Activated CD8-positive, alpha-beta memory T cell treated with anti-CD3 and anti-CD28 coated beads for 36 hours (primary cell): Measurements from ENCODE around the gene HGFAC. TPM values are rescaled to one million over a fixed set of nuclear protein-coding genes. Genes with fewer than 3 reads are reported as not detected.

Source experiments
- CTCF ChIA-PET: fragments of 350-600 bp; sonication (Branson Sonifier 250); formaldehyde crosslinking; loops from one replicate; lab custom pipeline; 2021; ENCODE audit warnings: antibody characterized with exemption; lab: Charles Lee
- POLR2A ChIA-PET: fragments of 350-600 bp; sonication (Branson Sonifier 250); formaldehyde crosslinking; loops from one replicate; lab custom pipeline; 2021; ENCODE audit warnings: antibody characterized with exemption; lab: Charles Lee
- total RNA-seq, 2 experiments: library from RNA; stranded (reverse); gene quantifications; one replicate each; pipeline ENCODE4 v1.2.3, GENCODE V29; 2021

Gene HGFAC
- total RNA-seq, 2 experiments from 2014 or later = not detected

GRCh38 chr4:3492741-3493719, 51.3 kb downstream of the HGFAC start:
- POLR2A ChIA-PET = no interaction called here
- CTCF ChIA-PET = interaction anchor here (1.0 kb wide), 1 partner anchor 12 kb away, joined by 5 read pairs; no protein-coding TSS in a partner anchor

- ChIA-PET POLR2A (no interaction called here), CTCF (interaction anchor here (1.0 kb wide), 1 partner anchor 13 kb away, joined by 5 read pairs; no protein-coding TSS in a partner anchor)
Measured at GRCh38 chr4:3493720-3494461, 52.1 kb downstream of the HGFAC start.

- POLR2A ChIA-PET = no interaction called here
Measured at GRCh38 chr4:3494462-3494871, 52.7 kb downstream of the HGFAC start.

DNA sequence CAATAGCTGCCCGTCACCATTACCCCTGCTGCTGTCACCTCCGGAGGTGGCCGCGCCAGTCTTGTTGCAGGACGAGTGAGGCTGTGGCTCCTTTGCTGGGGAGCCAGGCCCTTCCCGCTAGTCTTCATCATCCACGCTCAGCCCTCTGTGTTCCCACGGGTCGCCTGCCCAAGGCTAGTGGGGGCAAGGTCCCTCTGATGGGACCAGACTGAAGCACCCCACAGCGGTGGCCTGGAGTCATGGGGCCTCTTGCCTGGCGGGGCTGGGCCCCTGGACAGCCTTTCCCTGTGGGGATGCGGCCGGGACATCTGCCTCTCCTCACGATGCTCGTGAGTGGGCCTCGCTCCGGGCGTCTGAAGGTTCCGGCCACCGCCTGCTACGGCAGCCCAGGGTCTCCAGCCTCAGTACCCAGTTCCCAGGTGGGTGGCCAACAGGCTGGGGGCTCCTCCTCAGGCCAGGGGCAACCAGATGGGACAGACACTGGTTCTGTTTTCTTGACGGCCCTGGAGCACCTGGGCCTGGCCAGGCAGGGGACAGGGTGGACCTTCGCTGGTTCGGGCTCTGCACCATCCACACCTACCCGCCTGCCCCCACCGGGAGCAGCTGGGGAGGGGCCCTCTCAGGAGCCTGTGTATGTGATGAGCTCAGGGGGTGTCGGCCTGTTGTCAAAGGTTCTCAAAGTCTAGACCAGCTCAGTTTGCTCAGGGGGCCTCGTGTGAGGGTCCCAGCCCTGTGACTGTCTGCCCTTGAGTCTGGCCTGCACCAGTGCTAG, 53.6 kb downstream of the HGFAC start:
- ChIA-PET POLR2A (no interaction called here), CTCF (no interaction called here)

More at GRCh38 chr4:3494462-3494871, 52.7 kb downstream of the HGFAC start:
- CTCF ChIA-PET = interaction anchor here (1.0 kb wide), 1 partner anchor 14 kb away, joined by 5 read pairs; no protein-coding TSS in a partner anchor

- POLR2A ChIA-PET = no interaction called here
- CTCF ChIA-PET = no interaction called here
Measured at GRCh38 chr4:3496021-3496420, 54.3 kb downstream of the HGFAC start.

DNA sequence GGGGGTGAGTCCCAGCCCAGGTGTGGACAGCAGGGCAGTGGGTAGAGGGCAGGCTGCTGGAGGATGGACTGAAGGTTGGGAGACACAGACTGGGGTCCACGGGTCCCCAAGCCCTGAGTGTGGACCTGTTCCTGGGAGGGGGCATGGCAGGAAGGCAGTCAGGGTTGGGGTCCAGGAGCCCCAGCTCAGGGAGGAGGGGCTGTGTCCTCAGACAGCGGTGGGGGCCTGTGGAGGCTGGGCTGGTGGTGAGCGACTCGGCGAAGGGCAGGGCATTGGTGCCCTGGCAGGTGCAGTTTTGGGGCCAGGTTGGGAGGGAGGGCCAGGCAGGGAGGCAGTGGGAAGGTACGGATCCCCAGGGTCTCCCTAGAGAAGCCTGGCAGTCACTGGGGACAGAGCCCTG, 55.3 kb downstream of the HGFAC start:
- ChIA-PET POLR2A (no interaction called here), CTCF (no interaction called here)

DNA sequence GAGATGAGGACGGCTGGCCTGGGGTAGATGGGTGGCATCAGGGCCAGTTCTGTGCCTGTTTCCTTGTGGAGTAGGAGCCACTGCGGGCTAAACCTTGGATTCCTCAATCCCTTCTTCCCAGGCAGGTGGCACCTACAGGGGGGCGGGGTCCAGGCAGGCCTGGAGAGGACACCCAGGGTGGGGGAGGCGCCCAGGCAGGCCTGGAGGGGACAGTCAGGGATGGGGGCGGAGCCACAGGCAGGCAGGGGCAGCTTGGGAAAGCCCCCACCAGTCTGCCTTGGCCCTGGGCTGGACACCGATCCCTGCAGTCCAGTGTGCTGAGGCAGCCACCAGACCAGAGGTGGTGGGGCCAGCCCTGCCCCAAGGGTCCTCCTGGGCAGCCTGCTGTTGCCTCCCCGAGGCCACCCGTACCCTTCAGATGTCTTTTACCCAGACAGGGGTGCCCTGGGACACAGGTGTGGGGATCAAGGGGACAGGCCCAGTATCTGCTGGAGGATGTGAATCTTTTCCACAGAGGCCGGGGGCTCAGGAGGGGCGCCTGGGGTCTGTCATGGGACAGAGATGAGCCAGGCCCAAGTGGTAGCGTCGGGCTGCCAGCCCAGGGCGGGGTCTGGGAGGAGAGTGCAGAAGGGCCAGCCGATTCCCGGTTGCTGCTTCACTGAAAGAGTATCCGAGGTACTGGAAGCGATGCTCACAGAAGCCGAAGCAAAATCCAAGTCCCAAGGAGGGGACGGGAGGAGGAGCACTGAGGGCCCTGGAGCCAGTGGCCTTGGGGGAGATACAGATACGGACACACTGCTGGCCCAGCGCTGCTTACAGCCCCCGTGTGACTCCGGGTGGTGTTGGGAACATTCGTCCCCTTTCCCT, 56.0 kb downstream of the HGFAC start:
- CTCF ChIA-PET = no interaction called here
- POLR2A ChIA-PET = no interaction called here

DNA sequence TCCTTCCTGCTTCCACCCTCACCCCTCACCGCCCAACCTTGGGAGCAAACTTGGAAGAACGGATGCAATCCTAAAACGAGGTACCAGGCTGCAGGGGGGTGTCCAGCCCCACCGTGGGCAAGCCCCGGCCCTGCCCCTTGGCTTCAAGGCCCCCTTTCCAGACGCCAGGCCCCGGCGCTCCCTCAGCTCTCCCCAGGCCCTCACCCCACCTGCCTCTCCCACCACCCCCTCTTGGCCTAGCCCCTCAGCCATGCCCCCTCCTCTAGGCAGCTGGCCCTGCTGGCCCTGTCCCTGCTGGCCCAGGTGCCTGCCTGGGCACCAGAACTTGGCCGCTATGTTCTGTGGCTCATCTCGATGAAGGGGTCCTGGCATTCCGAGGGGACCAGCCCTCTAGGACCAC, 56.6 kb downstream of the HGFAC start:
- CTCF ChIA-PET = no interaction called here
- POLR2A ChIA-PET = no interaction called here

Other genes with a start within 250 kb of the HGFAC start
- under 1 TPM; 0.21 to 0.44 TPM for gene MSANTD1, start 192.8 kb upstream of the HGFAC start, total RNA-seq
- gene RGS12, start 148.9 kb upstream of the HGFAC start, total RNA-seq = 1 to 10 TPM; 1.3 to 2.2 TPM
- not detected for gene DOK7, start 21.3 kb downstream of the HGFAC start, total RNA-seq
- 10 to 100 TPM; 87.5 to 90.1 TPM for gene LRPAP1, start 90.5 kb downstream of the HGFAC start, total RNA-seq